Measurements from ENCODE around the gene DUSP22. TPM values are rescaled to one million over a fixed set of nuclear protein-coding genes. Genes with fewer than 3 reads are reported as not detected.

Gene DUSP22
- total RNA-seq, 1 donor from 2014 or later: 40.0 TPM

DNA sequence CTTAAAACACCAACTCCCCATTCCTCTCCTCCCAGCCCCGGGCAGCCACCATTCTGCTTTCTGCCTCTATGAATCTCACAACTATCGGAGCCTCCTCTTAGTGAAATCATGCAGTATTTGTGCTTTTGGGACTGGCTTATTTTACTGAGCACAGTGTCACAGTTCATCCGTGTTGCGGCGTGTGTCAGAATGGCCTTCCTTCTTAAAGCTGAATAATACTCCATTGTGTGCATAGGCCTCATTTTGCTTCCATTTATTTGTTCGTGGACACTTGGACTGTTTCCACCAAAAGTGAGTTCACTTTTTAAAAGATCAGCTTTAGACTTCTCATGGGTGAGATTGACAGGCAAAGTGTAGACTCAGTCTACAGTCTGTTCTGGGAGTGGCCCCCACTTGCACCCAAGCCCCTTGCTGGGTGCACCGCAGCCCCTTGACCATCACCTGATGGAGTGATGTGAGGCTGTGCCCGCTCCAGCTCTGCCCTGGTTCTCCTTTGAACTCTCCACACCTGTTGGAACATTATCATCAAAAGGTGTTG is 12.6 kb downstream of the DUSP22 start:
- Mint-ChIP-seq H3K4me1 (no peaks in the 10 kb centered on the region), H3K36me3 (peaks cover 3% of the 10 kb centered on the region), H3K27me3 (ENCODE audit: insufficient read depth, low read depth) (no peaks in the 10 kb centered on the region), H3K9me3 (peaks cover 16% of the 10 kb centered on the region), H3K4me3 (no peak overlapping the region), H3K27ac (no peak overlapping the region)
- TF ChIP-seq, protein P1, sequence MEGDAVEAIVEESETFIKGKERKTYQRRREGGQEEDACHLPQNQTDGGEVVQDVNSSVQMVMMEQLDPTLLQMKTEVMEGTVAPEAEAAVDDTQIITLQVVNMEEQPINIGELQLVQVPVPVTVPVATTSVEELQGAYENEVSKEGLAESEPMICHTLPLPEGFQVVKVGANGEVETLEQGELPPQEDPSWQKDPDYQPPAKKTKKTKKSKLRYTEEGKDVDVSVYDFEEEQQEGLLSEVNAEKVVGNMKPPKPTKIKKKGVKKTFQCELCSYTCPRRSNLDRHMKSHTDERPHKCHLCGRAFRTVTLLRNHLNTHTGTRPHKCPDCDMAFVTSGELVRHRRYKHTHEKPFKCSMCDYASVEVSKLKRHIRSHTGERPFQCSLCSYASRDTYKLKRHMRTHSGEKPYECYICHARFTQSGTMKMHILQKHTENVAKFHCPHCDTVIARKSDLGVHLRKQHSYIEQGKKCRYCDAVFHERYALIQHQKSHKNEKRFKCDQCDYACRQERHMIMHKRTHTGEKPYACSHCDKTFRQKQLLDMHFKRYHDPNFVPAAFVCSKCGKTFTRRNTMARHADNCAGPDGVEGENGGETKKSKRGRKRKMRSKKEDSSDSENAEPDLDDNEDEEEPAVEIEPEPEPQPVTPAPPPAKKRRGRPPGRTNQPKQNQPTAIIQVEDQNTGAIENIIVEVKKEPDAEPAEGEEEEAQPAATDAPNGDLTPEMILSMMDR (IDR thresholded peaks at IDR 0.05): no peak
- TF ChIP-seq EZH2phosphoT487 (IDR thresholded peaks at IDR 0.05) (no peak), EZH2 (IDR thresholded peaks at IDR 0.05) (no peak)
- Histone ChIP-seq H3K36me3 (no peaks in the 10 kb centered on the region), H3K9me3 (ENCODE audit: low read depth) (no peaks in the 10 kb centered on the region), H3F3A (ENCODE audit: low read depth) (no peaks in the 10 kb centered on the region), H3K4me1 (no peaks in the 10 kb centered on the region), H3K27me3 (no peaks in the 10 kb centered on the region), H4K20me1 (ENCODE audit: low read depth) (no peaks in the 10 kb centered on the region), H3K4me2 (no peak overlapping the region), H2AFZ (replicated peaks) (no peak overlapping the region), H3K4me3 (no peak overlapping the region), H3K79me2 (ENCODE audit: low read depth) (peaks cover 12% of the 10 kb centered on the region), H3K27ac (no peak overlapping the region), H3K9ac (no peak overlapping the region)
- no peak for DNase-seq (ENCODE audit: low spot score)

DNA sequence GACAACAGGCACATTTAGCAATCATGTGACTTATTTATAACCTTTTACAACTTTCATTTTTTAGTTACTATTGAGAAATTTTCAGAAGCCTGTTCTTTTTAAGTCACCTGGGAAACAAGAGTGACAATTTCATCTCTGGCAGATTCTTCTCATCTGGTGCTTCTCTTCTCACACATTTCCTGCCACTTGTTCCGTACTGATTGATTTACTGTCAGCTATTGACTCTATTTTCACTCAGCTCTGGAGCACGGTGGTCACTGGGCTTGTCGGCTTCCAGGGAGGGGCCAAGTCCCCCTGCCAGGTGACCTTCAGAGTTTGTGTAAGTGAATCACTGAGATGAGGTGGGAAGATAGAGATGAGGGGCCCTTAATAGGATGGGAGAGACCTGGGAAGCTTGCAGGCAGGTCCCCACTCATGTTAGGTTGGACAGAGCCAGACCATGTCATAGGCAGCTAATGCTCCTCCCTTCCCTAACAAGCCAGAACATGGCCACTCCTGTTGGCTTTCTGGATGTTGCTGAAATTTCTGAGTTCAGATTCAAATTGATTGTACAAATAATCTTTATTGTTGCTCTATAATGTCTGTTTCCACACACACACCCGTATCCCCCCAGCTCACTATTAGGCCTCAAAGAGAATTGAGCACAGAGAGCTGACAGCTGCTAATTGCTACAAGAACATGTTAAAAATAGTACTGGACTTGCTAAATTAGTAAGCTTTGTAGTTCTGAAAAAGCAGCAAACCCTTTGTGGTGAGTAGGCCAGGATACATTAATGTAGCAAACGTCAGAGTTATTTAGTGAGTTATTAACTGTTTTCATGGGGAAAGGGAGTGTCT is 13.3 kb downstream of the DUSP22 start:
- no peaks in the 10 kb centered on the region for H4K20me1 ChIP-seq (ENCODE audit: low read depth)
- no peak overlapping the region for H3K9ac ChIP-seq
- H3K9me3 ChIP-seq (ENCODE audit: low read depth): peaks cover 3% of the 10 kb centered on the region
- no peak overlapping the region for H3K27ac ChIP-seq
- Mint-ChIP-seq H3K9me3 (peaks cover 20% of the 10 kb centered on the region), H3K27ac (no peak overlapping the region), H3K36me3 (peaks cover 3% of the 10 kb centered on the region), H3K27me3 (ENCODE audit: insufficient read depth, low read depth) (no peaks in the 10 kb centered on the region), H3K4me1 (no peaks in the 10 kb centered on the region), H3K4me3 (no peak overlapping the region)
- no peak overlapping the region for H2AFZ ChIP-seq (replicated peaks)
- H3K4me1 ChIP-seq: no peaks in the 10 kb centered on the region
- H3F3A ChIP-seq (ENCODE audit: low read depth): no peaks in the 10 kb centered on the region
- H3K27me3 ChIP-seq: no peaks in the 10 kb centered on the region
- no peak overlapping the region for H3K4me3 ChIP-seq
- no peak overlapping the region for H3K4me2 ChIP-seq
- no peaks in the 10 kb centered on the region for H3K36me3 ChIP-seq
- DNase-seq (ENCODE audit: low spot score): no peak
- TF ChIP-seq EZH2phosphoT487 (IDR thresholded peaks at IDR 0.05): no peak
- TF ChIP-seq EZH2 (IDR thresholded peaks at IDR 0.05): no peak
- TF ChIP-seq, protein P1 (IDR thresholded peaks at IDR 0.05): no peak
- peaks cover 6% of the 10 kb centered on the region for H3K79me2 ChIP-seq (ENCODE audit: low read depth)

DNA sequence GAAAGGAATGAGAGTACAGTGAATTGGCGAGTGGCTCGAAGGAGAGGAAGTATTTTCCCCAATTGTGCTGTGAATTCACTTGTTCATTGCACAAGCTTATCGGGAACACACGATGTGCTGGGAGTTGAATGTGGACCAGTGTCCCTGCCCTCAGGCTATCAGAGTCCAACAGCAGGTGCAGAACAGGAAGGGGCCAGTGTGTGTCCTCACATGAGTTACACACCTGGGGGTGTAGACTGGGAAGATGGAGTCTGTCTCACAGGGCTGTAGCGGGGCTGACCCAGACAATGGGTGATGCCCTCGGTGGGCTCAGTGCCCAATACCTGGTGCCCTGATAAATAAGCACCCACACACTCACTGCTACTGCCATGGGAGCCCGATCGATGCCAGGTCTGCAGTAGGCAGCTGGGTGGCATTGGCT is 14.4 kb downstream of the DUSP22 start:
- H3K27ac ChIP-seq: no peak overlapping the region
- Mint-ChIP-seq H3K27me3 (ENCODE audit: insufficient read depth, low read depth) (no peaks in the 10 kb centered on the region), H3K27ac (no peak overlapping the region), H3K4me1 (no peaks in the 10 kb centered on the region), H3K36me3 (peaks cover 4% of the 10 kb centered on the region), H3K4me3 (no peak overlapping the region), H3K9me3 (peaks cover 24% of the 10 kb centered on the region)
- no peak overlapping the region for H3K4me2 ChIP-seq
- H3K4me3 ChIP-seq: no peak overlapping the region
- no peak overlapping the region for H2AFZ ChIP-seq (replicated peaks)
- no peak for TF ChIP-seq EZH2 (IDR thresholded peaks at IDR 0.05)
- TF ChIP-seq, protein P1 (IDR thresholded peaks at IDR 0.05): no peak
- TF ChIP-seq EZH2phosphoT487 (IDR thresholded peaks at IDR 0.05): no peak
- H3F3A ChIP-seq (ENCODE audit: low read depth): no peaks in the 10 kb centered on the region
- no peaks in the 10 kb centered on the region for H4K20me1 ChIP-seq (ENCODE audit: low read depth)
- DNase-seq (ENCODE audit: low spot score): no peak
- H3K9ac ChIP-seq: no peak overlapping the region
- H3K9me3 ChIP-seq (ENCODE audit: low read depth): peaks cover 5% of the 10 kb centered on the region
- H3K4me1 ChIP-seq: no peaks in the 10 kb centered on the region
- no peaks in the 10 kb centered on the region for H3K27me3 ChIP-seq
- H3K79me2 ChIP-seq (ENCODE audit: low read depth): no peaks in the 10 kb centered on the region
- H3K36me3 ChIP-seq: no peaks in the 10 kb centered on the region
